Stimulated activated CD4-positive, alpha-beta T cell treated with anti-CD3 and anti-CD28 coated beads, Interleukin-12 subunit alpha, Interleukin-12 subunit beta, amount 100 ng/mL, for 24 hours (primary cell): ENCODE data around the gene PALB2.

Experiments used
- DNase-seq, 2 experiments: peaks; one replicate each; pipeline ENCODE4 v3.0.0-alpha.2; 2020; ENCODE audit warnings: low read depth in 2 of 2

Gene PALB2

DNA sequence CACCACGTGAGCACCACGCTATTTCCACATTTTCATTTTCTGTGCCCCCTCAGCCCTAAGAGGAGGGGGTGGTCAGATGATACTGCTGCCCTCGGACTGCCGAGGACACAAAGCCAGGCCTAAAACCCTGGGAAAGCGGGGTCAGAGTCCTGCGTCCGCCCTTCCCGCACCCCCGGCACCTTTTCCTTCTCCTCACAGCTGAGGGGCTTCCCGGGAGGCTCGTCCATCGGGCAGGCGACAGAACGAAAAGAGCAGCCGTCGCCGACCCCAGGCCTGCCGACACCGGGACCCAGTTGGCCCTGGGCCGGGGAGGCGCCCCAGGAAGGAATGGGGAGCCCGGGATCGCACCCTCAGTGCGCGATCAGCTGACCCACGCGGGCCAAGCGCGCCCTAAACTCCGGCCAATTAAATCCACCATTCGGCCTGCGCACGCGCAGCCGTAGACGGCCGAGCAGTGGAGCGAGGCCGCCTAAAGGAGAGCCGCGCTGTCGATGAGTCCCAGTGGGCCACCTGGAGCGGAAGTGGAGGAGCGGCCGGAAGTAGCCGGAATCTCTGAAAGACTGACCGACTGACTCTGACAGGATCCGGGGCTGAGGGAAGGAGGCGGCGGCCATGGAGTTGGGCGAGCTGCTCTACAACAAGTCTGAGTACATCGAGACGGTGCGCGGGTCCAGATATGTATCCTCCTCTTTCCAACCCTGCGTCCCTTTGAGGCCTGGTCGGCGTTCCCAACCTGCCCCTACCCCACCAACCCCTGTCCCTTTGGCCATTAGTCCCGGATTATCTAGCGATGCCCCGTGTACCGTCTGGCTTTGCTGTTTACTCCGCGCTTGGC is at the start of gene PALB2, which contains the start of gene DCTN5:
PALB2 (minus strand) TSS at position 380 of the 835 bp plus-strand sequence; CDS start at position 227, 153 bp downstream.
DCTN5 (plus strand) TSS at position 536 of the 835 bp plus-strand sequence; CDS start at position 613, 77 bp downstream.
- peak; percentile 79 to 86 for DNase-seq

- DNase-seq = no peak
These were observed 48.5 kb upstream of the PALB2 start for GRCh38 chr16:23689442-23690187.

DNA sequence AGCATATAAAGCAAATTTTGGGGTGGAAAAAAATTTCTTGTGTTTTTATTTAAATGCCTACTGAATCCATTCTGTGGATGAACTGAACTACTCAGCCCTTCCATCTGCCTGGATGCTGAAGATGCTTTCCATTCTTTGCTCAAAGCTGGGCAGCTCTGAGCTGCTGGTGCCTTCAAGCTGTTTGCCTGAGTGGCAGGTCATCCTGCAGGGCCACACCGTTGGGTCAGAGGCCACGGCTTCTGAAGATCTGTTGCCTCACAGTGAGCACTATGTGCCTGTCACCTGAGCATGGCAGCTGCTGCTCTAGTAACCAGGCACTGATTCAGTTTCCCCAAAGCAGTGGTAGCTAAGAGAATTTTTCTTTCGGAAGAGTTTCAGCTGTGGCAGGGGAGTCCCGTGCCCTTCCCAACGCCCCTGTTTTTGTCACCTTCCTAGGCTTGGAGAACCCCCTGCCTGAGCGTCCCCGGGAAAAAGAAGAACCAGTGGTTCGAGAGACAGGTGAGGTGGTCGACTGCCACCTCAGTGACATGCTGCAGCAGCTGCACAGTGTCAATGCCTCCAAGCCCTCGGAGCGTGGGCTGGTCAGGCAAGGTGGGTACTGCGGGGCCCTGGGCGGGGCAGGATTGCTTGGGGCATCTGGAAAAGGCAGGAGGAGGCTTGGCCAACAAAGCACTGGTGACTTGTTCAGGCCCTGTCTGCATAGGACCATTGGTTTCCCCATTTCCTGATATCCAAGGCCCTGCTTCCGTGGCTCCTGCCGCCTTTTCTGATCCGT is 46.1 kb upstream of the PALB2 start:
- DNase-seq = no peak

DNA sequence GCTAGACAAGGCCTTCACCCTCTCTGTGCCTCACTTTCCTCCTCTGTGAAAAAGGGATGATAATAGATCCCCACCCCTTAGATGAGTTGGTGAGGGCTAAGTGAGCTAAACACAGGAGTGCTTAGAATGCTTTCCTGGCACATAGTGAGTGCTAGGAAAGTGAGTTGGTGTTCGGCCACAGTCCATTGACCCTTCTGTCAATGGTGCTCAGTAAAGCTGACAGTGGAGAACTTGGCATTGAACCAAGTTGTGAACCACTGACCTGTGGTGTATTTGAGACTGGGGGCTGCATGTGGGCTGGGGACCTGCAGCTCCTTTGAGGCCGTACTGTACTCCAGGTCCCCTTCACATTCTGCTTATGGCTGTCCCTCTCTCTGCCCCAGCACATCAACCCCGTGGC is 42.4 kb upstream of the PALB2 start:
- DNase-seq = no peak

DNA sequence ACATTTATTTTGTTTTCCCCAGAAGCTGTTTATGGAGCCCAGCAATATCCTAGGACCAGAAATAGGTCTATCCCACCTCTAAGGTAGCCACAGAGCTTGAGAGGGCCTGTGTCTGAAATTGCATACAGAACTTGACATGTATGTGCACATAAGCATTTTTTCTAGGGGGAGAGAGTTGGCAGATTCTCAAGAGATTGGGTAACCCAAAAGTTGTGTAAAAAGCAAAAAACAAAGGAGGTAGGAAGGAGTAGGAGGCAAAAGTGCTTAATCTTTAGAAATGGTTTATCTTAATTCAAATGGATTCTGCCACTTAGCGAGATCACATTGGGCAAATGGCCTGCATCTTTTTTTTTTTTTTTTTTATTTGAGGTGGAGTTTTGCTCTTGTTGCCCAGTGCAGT is 41.1 kb upstream of the PALB2 start:
- no peak for DNase-seq

- no peak for DNase-seq
These were observed 38.9 kb upstream of the PALB2 start for GRCh38 chr16:23679986-23680336.

- DNase-seq = peak in 1 of 2 experiments; percentile 26
These were observed 38.3 kb upstream of the PALB2 start for GRCh38 chr16:23679274-23679985.

GRCh38 chr16:23678430-23679273 is 37.5 kb upstream of the PALB2 start, which contains the start of gene PLK1:
TSS of gene PLK1 (plus strand) at chr16:23678889. CDS start at chr16:23678933, 44 bp downstream.
- peak; percentile 58 to 80 for DNase-seq

DNA sequence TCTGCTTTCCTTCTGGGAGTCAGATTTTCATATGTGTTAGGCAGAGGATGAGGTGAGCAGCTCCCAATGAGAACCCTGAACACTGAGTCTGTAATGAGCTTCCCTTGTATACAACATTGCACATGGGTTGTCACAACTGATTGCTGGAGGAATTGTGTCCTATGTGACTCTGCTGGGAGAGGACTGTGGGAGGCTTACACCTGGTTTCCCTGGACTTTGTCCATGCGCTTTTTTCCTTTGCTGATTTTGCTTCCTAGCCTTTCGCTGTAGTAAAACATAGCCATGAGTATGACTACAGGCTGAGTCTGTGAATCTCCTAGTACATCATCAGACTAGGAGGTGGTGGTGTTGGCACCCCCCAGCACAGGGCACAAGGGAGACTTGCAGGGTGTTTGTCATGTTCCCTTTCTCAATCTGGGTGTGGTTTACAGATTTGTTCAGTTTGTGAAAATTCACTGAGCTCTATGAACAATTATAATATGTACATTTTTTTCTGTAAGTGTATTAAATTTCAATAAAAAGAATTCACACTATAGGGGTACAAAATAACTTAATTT is 35.9 kb upstream of the PALB2 start:
- DNase-seq = no peak

DNA sequence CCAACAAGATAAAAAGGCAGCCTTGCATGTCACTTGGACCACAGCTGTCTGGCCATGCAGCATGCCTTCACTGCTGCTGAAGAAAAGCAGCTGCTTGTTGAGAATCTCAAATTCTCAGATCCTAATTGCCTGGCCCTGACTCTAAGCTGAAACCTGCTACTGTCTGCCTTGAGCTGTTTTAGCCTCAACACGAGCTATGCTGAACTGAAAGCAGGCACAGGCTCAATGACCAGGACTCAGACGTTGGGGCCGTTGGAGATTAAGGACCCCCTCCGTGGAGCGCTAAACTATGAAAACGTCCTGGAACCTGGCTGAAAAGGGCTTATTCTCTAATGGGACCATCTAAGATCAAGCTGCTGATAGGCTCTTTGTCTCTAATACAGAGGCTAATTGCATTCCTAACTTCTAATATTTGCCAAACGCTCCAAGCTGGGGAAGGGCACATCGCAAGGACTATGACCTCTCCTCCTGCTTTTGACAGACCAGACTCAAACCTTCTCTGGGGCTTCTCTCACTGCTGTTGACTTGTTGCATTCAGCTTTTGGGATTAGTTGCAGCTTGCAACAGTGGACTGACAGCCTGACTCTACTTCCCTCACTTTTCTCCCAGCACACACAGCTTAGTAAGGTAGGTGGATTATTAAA is 33.0 kb upstream of the PALB2 start:
- DNase-seq = no peak

GRCh38 chr16:23670137-23670776 is 29.1 kb upstream of the PALB2 start:
- peak in 1 of 2 experiments; percentile 40 for DNase-seq

DNA sequence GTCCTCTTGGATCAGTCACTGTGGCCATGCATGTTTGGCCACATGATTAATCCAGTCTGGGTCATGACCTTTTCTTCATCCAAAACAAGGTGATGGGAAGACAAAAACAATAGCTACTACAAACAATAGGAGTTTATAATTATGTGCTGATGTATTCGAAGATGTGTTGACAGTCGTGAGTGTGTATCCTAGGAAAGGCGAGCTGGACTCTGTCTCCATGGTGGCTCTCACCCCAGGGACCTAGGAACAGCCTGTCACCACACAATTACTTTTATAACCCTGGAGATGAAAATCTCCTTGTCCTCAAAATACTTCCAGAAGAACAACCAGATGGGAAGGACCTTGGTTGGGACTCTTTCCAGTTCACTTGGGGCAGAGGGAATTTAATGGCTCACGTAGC is 27.8 kb upstream of the PALB2 start:
- DNase-seq = no peak

- DNase-seq = no peak
These were observed 27.1 kb upstream of the PALB2 start for GRCh38 chr16:23668225-23668624.

DNA sequence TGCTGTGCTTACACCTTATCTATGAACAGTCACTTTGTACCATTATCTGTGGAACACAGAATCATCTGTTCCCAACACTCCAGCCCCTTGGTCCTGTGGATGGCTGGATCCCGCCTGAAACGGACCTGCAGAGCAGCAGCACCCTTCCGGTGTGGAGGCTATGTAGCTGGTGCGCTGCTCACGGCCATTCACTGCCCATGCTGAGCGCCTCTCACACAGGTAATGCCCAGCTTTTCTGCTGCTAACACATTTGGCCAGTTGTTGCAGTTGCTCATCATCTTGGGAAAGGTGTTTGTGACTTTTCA is 26.2 kb upstream of the PALB2 start:
- no peak for DNase-seq

DNA sequence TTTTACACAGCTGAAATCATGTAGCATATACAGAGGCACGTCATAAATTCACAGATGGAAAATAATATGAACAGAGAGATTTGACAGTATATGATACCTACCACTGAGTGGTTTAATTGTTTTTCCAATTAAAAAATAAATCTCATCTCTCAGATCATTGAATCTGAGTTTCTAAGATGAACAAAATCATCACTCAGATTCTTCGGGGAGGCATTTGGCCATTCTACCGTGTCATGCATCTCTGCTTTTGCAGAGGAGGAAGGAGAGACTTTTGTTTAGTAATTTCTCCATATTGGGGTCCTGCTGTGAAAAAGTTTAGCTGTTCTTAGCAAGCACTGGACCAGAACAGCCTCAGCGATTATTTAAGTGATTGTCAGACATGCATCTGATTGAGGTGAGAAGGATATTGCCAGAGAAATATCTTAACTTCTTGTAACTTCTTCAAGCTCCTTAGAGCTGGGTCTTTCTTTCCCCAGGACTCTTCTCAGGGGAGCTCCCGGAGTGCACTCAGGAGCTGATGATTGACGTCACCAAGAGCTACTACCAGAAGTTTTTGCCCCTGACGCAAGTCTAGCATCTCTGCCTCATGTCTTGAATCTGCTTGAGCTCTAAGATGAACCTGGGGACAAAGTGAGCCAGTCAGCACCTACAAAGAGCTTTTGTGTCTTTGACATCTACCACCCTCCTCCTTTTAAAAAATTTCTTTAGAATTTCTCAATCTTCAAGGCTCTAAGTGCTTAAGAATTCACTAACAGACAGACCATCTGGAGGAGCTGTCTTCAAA is 25.7 kb upstream of the PALB2 start:
- DNase-seq = no peak

DNA sequence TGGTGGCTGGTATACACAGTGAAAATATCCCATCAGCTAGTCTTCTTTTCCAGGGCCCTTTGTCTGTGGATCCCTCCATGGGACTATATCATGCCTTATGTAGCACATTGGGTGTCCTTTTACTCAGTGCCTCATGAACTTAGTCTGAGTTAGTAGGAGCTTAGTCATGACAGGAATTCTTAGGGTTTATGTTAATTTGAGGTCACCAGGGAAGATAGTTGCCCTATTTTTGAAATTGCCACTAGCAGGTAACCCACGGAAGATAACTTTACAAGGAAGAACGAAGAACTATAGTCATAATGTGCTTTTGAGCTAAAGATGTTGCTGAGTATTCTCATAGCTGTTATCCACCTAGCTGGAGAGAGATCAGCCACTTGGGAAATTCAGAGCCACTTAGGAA is 22.8 kb upstream of the PALB2 start:
- DNase-seq = no peak

DNA sequence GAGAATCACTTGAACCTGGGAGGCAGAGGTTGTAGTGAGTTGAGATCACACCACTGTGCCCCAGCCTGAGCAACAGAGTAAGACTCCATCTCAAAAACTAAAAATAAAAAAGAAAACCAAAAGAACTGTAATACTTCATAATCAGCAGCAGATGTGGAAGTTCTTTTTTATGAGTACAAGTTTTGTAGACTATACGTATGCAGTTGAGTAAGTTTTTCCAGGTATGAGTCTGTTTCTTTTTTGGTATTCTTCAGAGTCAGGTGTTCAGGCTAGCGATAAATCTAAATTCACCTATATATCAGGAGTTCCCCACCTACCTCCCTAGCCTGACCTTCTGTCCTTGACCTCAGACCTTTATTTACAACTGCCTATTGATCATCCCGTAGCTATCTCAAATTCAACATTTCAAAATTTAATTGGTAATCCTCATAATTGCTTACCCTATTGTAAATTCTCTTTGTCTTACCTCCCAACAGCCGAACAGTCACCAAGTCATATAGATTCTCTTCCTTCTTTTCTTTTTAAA is 10.9 kb upstream of the PALB2 start:
- no peak for DNase-seq

DNA sequence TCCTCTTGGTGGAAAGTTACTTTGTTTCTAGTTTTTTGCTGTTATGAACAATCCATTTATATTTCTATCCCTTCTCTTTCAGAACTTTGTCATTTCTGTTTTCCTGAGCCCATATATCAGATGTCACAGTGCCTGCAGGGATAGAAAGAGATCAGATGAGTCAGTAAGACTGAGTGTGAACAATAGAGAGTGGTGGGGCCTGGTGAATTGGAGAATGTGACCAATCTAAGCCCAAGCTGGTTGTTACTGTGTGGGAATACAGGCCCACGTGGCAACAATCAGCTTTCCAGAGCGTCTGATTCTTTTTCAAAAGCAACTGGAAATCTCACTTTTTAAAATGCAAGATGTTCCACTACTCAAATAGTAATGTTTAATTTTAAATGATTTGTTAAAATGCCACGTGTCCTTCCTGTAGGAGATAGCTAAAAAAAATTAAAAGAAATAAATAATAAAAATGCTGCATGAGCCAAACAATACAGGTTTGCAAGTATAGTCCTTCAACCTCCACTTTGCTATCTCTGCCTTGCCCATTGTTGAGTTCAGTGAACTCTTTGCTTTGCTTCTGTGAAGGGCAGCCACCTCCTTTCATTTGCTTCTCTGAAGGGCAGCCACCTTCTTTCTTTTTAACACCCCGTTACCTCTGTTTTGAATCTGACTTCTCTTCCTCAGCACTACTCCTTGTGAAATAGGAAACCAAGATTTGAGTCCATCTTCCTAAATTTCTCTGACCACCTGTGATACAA is 9.7 kb upstream of the PALB2 start:
- no peak for DNase-seq
